Muscle layer of duodenum (tissue), 2 donors: ENCODE measurements around the gene COBL.

Experiments
- H3K27ac ChIP-seq: one replicate; pipeline ENCODE4 v1.7.0; 2013; ENCODE audit warnings: mild to moderate bottlenecking, low read length
- H3K27me3 ChIP-seq: one replicate; pipeline ENCODE4 v1.7.0; 2013; ENCODE audit warnings: low read depth, mild to moderate bottlenecking, control low read depth, low read length
- H3K36me3 ChIP-seq, 2 donors: one replicate each; pipeline ENCODE4 v1.7.0; 2013; ENCODE audit warnings: low read length in 2 of 2, control low read depth in 1 of 2, mild to moderate bottlenecking in 1 of 2; ENCODE audit not compliant: insufficient read depth in 2 of 2, control insufficient read depth in 1 of 2
- H3K4me1 ChIP-seq, 2 donors: one replicate each; pipeline ENCODE4 v1.7.0; 2013; ENCODE audit warnings: low read length in 2 of 2, mild to moderate bottlenecking in 2 of 2, control low read depth in 1 of 2, moderate library complexity in 1 of 2; ENCODE audit not compliant: insufficient read depth in 2 of 2, control insufficient read depth in 1 of 2
- H3K4me3 ChIP-seq, 2 donors: one replicate each; pipeline ENCODE4 v1.7.0; 2013; ENCODE audit warnings: low read length in 2 of 2, low read depth in 1 of 2, mild to moderate bottlenecking in 1 of 2
- H3K9me3 ChIP-seq, 2 donors: one replicate each; pipeline ENCODE4 v1.7.0; 2013; ENCODE audit warnings: low read length in 2 of 2, control low read depth in 1 of 2, mild to moderate bottlenecking in 1 of 2; ENCODE audit not compliant: control insufficient read depth in 1 of 2
- donor health status: healthy.

The COBL gene

GRCh38 chr7:51346126-51346525 is 29.5 kb upstream of the COBL start:
- H3K36me3 ChIP-seq = no peaks in the 10 kb centered on the region
- H3K9me3 ChIP-seq = no peaks in the 10 kb centered on the region
- H3K27ac ChIP-seq = no peak overlapping the region
- H3K27me3 ChIP-seq = no peaks in the 10 kb centered on the region
- no peak overlapping the region for H3K4me3 ChIP-seq
- no peaks in the 10 kb centered on the region for H3K4me1 ChIP-seq

GRCh38 chr7:51344406-51345138 is 28.0 kb upstream of the COBL start:
- H3K27ac ChIP-seq = no peak overlapping the region
- H3K27me3 ChIP-seq = no peaks in the 10 kb centered on the region
- H3K4me3 ChIP-seq = no peak overlapping the region
- H3K4me1 ChIP-seq = no peaks in the 10 kb centered on the region
- H3K9me3 ChIP-seq = no peaks in the 10 kb centered on the region
- H3K36me3 ChIP-seq = no peaks in the 10 kb centered on the region

GRCh38 chr7:51340936-51341335 is 24.3 kb upstream of the COBL start:
- Histone ChIP-seq H3K27ac (no peak overlapping the region), H3K27me3 (no peaks in the 10 kb centered on the region), H3K4me3 (no peak overlapping the region), H3K36me3 (no peaks in the 10 kb centered on the region), H3K4me1 (no peaks in the 10 kb centered on the region), H3K9me3 (no peaks in the 10 kb centered on the region)

GRCh38 chr7:51340029-51340838 is 23.6 kb upstream of the COBL start:
- Histone ChIP-seq H3K9me3 (no peaks in the 10 kb centered on the region), H3K27me3 (no peaks in the 10 kb centered on the region), H3K4me1 (no peaks in the 10 kb centered on the region), H3K27ac (no peak overlapping the region), H3K4me3 (no peak overlapping the region), H3K36me3 (no peaks in the 10 kb centered on the region)

- H3K27ac ChIP-seq = no peak overlapping the region
- no peaks in the 10 kb centered on the region for H3K27me3 ChIP-seq
- H3K36me3 ChIP-seq = no peaks in the 10 kb centered on the region
- H3K4me1 ChIP-seq = no peaks in the 10 kb centered on the region
- no peaks in the 10 kb centered on the region for H3K9me3 ChIP-seq
- H3K4me3 ChIP-seq = no peak overlapping the region
Measured at GRCh38 chr7:51335057-51335456, 18.4 kb upstream of the COBL start.

GRCh38 chr7:51329696-51330263 is 13.2 kb upstream of the COBL start:
- Histone ChIP-seq H3K27me3 (no peaks in the 10 kb centered on the region), H3K4me1 (no peaks in the 10 kb centered on the region), H3K4me3 (no peak overlapping the region), H3K36me3 (no peaks in the 10 kb centered on the region), H3K27ac (no peak overlapping the region), H3K9me3 (no peaks in the 10 kb centered on the region)

- Histone ChIP-seq H3K4me3 (no peak overlapping the region), H3K9me3 (no peaks in the 10 kb centered on the region), H3K4me1 (no peaks in the 10 kb centered on the region), H3K36me3 (no peaks in the 10 kb centered on the region), H3K27ac (no peak overlapping the region), H3K27me3 (no peaks in the 10 kb centered on the region)
Measured at GRCh38 chr7:51328351-51328801, 11.8 kb upstream of the COBL start.

GRCh38 chr7:51327287-51327717 is 10.7 kb upstream of the COBL start:
- no peak overlapping the region for H3K4me3 ChIP-seq
- no peaks in the 10 kb centered on the region for H3K36me3 ChIP-seq
- H3K9me3 ChIP-seq = no peaks in the 10 kb centered on the region
- H3K27me3 ChIP-seq = no peaks in the 10 kb centered on the region
- H3K4me1 ChIP-seq = no peaks in the 10 kb centered on the region
- H3K27ac ChIP-seq = no peak overlapping the region

GRCh38 chr7:51326656-51327286 is 10.2 kb upstream of the COBL start:
- Histone ChIP-seq H3K9me3 (no peaks in the 10 kb centered on the region), H3K27ac (no peak overlapping the region), H3K27me3 (no peaks in the 10 kb centered on the region), H3K4me1 (no peaks in the 10 kb centered on the region), H3K36me3 (no peaks in the 10 kb centered on the region), H3K4me3 (no peak overlapping the region)

GRCh38 chr7:51325908-51326307 is 9.3 kb upstream of the COBL start:
- Histone ChIP-seq H3K4me3 (no peak overlapping the region), H3K36me3 (no peaks in the 10 kb centered on the region), H3K9me3 (no peaks in the 10 kb centered on the region), H3K27ac (no peak overlapping the region), H3K27me3 (no peaks in the 10 kb centered on the region), H3K4me1 (no peaks in the 10 kb centered on the region)

GRCh38 chr7:51325261-51325676 is 8.7 kb upstream of the COBL start:
- Histone ChIP-seq H3K36me3 (no peaks in the 10 kb centered on the region), H3K4me3 (no peak overlapping the region), H3K27ac (no peak overlapping the region), H3K27me3 (no peaks in the 10 kb centered on the region), H3K9me3 (no peaks in the 10 kb centered on the region), H3K4me1 (no peaks in the 10 kb centered on the region)
